Forelimb muscle (tissue), 1 donor: ENCODE data around the gene ENTR1. TPM values are rescaled to one million over a fixed set of nuclear protein-coding genes. Genes with fewer than 3 reads are reported as not detected.

Experiments
- DNase-seq: peaks from one replicate; pipeline ENCODE4 v3.0.0-alpha.2; 2013; ENCODE audit warnings: low read depth
- polyA plus RNA-seq: library from polyadenylated mRNA; unstranded; fragments of 120-200 nt; gene quantifications from one replicate; pipeline ENCODE4 v1.2.1, GENCODE V29; 2013; ENCODE audit not compliant: insufficient read length

The ENTR1 gene, protein sequence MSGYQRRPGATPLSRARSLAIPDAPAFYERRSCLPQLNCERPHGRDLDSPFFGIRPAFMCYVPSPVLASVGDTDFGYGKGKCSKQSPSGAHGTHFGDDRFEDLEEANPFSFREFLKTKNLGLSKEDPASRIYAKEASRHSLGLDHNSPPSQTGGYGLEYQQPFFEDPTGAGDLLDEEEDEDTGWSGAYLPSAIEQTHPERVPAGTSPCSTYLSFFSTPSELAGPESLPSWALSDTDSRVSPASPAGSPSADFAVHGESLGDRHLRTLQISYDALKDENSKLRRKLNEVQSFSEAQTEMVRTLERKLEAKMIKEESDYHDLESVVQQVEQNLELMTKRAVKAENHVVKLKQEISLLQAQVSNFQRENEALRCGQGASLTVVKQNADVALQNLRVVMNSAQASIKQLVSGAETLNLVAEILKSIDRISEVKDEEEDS
- polyA plus RNA-seq: 29.3 TPM

- peak; percentile 62 for DNase-seq
Measured at GRCh38 chr9:136410500-136411287, at the start of gene ENTR1, which contains the start of gene PMPCA. ENTR1 (minus strand) TSS chr9:136410614; CDS start chr9:136410397, 217 bp downstream. PMPCA (plus strand) TSS chr9:136410658; CDS start chr9:136410669, 11 bp downstream.

GRCh38 chr9:136459425-136459824, 49.0 kb upstream of the ENTR1 start:
- no peak for DNase-seq

GRCh38 chr9:136457326-136457725, 46.9 kb upstream of the ENTR1 start:
- no peak for DNase-seq

- DNase-seq: no peak
Measured at GRCh38 chr9:136456258-136456657, 45.8 kb upstream of the ENTR1 start.

DNA sequence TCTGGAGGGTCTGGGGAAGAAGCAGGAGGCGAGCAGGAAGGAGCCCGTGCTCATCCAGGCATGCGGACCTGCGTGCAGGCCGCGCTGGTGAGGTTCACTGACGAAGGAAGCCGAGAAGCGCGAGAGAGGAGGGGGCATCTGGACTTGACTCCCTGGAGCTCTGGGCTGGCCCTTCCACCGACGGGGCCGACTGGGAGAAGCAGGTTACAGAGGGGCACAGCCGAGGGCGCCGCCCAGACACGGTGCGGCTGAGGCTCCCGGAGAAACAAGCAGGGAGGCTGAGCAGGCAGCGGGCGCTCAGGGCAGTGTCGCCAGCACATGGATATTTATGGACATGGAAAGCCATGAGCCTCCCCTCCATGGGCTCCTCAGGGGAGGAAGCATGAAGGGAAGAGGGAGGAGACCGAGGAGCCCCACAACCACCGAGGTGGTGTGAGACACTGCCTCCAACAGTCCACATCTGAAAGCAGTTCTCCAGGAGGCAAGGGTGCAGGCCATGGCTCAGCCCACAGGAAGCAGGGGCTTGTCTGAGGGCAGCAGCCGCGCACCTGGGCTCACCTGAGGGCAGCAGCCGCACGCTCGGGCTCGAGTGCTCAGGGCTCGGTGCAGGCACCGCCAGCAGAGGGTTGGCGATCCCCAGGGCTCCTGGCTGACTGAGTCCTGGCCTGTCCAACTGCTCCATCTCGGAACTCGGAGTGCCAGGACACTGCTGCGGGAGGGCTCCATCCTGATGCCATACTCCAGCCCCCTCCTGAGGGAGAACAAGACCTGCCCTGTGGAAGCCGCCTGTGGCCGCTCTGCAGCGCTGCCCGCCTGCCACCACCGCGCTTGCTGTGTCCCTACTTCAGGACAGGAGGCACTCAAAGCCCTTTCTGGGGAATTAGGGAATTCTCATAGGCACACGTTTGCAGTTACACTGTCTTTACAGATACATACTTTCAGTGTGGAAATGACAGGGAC, 44.9 kb upstream of the ENTR1 start:
- DNase-seq: no peak

- no peak for DNase-seq
Measured at GRCh38 chr9:136454026-136454796, 43.8 kb upstream of the ENTR1 start.

- no peak for DNase-seq
Measured at GRCh38 chr9:136453326-136453725, 42.9 kb upstream of the ENTR1 start.

DNA sequence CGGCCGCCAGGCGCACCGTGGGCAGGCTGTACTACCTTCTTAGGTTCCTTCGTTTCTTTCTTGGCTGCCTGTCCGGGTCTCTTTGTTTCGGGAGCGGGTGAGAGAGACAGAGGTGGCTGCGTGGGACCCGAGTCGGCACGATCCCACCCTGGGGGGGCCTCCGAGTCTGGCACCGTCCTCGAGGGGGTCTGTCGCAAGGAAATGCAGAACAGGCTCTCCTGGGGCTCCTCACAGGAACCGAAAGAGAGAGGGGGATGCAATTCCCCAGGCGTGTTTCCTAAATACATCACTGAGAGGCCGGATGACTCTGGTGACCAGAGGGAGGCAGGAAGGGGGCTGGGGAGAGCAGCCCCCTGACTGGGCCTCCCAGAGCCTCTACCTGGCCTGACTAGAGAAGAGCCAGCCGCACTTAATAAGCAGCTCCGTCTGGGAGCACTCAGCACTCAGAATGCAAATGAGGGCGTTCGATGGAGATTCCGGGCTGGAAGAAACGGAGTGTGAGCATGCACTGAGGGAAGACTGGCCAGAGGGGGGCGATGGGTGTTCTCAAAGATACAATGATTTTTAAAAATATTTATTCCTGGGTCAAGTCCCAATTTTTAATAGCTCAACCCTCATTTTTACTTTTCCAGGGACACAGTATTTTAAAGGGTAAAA, 40.9 kb upstream of the ENTR1 start:
- no peak for DNase-seq

DNA sequence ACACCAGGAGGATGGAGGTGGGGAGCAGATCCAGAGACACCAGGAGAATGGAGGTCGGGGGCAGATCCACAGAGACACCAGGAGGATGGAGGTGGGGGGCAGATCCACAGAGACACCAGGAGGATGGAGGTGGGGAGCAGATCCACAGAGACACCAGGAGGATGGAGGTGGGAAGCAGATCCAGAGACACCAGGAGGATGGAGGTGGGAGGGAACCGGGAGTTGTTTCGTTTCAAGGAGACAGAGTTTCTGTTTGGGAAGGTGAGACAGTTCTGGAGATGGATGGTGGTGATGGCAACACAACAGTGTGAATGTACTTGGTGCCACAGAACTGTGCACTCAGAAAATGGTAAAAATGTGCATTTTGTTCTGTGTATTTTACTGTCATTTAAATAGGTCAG, 38.2 kb upstream of the ENTR1 start:
- DNase-seq: no peak

DNA sequence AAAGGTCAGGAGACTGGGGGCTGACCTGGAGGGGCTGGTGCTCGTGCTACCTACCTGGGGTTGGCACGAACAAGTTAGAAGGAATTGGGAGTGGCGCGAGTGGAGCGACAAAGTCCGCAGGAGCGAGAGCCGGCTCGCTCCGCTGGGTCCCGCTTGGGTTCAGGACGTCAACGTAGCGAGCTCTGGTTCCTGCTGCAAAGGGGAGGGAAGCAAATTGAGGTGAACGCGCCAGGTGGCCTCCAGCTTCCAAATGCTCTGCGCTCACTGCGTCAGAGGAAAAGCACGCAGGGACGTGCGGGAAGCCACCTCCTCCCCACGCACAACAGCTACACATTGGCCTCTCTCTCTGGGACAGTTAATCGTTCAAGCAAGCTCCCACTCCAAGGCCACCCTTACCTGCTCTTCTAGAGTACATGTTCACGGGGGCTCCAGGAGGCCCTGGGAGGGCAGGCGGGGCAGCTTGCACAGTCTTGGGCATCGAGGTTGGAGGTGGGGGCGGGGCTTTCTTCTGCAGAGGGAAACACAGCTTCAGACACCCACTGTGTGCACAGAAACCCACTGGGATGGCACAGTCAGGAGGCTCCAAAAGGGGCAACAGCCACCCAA, 36.9 kb upstream of the ENTR1 start:
- no peak for DNase-seq

DNA sequence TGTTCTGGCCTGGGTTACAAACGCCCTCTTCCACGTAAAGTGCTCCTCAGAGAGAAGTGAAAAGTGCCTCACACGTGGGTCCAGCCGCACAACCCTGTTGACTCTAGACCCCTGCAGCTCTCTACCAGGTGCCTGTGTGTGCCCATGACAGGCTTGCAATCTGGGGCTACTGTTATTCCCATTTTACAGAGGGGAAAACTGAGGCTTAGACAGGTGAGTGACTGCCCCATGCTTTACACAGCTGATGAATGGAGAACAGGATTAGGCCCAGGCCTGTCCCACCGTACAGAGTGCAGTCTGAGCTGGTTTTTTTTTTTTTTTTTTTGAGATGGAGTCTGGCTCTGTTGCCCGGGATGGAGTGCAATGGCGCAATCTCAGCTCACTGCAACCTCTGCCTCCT, 35.4 kb upstream of the ENTR1 start:
- no peak for DNase-seq

DNA sequence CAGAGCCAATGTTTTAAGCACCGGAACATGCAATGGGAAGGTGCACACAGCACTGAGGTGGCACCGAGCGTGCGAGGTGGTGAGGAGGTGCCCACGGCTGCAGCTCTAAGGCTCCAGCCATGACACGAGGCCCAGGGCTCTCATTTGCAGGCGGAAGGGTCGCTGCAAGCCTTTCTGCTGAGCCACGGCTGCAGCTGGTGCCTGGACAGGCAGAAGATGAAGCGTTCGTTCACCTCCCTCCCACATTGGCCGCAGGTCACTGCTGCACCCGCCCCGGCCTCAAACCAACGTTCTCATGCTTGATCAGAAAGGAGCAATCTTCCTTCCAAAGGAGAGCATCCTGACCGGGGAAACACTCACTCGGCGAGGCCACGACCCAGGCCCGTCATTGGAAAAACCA, 33.7 kb upstream of the ENTR1 start:
- no peak for DNase-seq

- no peak for DNase-seq
Measured at GRCh38 chr9:136443687-136444086, 33.3 kb upstream of the ENTR1 start.

DNA sequence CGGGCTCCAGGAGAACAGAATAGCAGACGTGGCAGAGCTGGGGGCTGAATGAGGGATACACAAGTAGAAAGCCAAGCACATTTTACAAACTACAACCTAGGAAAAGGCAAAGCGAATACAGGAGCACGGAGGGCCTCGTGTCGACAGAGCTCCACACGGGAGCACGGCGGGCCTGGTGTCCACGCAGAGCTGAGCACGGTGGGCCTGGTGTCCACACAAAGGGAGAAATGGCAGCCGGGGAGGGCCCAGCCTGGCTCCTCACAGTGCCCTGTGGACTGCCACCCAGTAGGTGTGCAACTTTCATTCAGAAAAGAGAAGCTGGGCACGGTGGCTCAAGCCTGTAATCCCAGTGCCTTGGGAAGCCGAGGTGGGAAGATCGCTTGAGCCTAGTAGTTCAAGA, 32.7 kb upstream of the ENTR1 start:
- DNase-seq: no peak

DNA sequence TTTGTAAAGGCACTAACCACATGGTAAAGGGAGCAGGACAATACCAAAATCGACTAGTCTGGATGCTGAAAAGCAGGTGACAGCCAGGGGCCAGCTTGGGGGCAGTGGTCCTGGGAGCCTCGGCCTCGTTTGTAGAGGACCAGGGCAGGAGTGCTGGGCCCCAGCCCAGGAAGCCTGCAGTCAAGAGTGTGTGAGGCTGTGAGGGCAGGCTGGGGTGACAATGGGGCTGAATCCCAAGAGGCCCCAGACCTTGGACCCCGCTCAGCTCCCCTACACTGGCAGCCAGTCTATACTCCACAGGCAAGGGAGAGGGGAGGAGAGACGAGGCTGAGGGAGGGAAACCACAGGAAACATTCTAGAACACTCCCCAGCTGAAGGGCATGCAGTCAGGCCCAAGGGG, 31.9 kb upstream of the ENTR1 start:
- no peak for DNase-seq

DNA sequence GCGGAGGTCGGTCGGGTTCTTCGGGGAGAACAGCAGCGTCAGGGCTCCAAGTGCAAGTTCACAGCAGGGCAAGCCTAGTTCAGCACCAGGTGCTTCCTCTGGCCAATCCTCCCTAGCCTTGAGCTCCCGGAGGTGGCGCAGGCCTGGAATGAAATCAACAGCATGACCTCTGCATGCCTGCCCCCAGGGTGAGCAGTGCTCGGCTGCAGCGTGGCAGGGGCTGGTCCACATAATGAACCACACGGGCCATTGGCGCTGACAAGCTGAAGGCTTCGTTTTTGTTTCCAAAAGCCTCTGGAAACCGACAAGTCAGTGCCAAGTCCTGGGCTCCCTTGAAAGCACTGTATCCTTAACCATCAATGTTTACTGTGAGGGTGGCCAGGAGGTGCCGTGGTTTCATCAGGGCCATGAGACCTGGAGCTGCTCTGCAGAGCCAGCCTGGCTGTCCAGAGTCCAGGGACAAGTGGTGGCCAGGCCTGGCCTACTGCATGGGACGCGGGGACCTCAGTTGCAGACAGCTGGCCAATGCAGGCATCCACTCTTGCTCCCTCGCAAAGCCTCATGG, 31.3 kb upstream of the ENTR1 start:
- no peak for DNase-seq

DNA sequence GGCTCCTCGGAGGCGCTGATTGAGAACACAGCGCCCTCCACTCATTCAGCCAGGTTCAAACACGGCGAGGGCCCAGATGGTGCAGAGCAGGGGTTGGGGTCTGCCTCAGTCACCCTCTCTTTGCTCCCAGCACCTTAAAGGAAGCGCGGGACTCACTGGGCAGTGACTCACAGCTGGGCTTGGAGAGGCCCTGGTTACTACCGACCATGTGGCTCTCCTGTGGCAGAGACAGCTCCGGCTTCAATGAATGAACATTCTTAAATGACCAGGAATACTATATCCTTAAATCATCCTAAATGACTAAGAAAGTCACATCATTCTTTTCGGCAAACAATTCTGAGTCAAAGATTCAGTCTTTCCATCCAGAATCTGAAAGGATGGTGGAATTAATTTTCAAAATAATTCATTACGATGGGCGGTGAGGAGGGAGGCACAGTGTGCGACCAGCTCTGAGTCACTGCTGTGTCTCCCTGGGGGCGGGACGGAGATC, 30.8 kb upstream of the ENTR1 start:
- DNase-seq: no peak

DNA sequence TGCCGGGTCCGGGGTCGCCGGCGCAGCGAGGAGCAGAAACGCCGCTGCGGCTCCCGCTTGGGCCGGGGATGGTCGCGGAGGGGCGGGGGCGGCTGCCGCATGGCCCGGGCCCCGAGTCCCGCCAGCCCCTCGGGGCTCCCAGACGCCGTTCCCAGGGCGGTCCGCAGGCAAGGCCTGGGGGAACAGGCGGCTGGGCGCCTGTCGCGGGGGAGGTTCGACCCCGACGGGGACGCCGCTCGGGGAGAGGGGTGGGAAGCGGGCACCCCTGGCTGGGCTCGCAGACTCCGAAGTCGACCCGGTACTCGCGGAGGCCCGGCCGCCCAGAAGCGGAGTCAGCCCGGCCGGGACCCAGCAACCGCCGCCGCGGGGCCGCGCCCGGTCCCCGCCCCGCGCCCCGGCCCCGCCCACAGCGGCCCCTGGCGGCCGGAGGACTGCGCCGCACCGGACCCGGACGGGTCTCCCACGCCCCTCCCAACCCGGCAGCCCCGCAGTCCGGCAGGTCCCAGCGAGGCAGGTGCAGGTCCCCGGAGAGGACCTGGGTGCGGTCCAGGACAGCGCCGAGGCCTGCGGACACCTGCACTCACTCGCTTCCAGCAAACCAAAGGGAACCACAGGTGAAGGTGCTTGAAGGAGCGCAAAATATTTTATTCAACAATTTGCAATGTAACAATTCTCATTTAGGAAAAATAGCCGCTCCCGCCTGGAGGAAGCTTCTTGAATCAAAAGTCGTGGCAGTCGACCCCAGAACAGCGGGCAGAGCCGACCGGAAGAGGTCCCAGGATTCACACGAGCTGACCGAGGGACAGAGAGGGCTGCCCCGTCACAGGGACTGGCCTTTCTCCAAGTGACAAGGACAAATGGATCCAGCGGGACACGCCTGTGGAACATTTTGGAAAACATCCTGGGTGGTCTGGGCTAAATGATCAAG, 29.3 kb upstream of the ENTR1 start, which contains the start of gene INPP5E:
INPP5E (minus strand) TSS at position 365 of the 928 bp plus-strand sequence. CDS start 426 bp downstream, outside the sequence.
- peak; percentile 19 for DNase-seq
